B cell (primary cell): ENCODE data around the gene C6orf89. TPM values are rescaled to one million over a fixed set of nuclear protein-coding genes. Genes with fewer than 3 reads are reported as not detected.

Experiments used
- ATAC-seq: fragments of 200-7000 bp; cut with Tn5 transposase; one replicate; pipeline ENCODE4 v1.10.0; 2021; ENCODE audit warnings: low read depth, mild to moderate bottlenecking, moderate number of reproducible peaks, moderate library complexity
- CTCF ChIA-PET: fragments of 350-600 bp; sonication (Branson Sonifier 250); formaldehyde crosslinking; loops from one replicate; lab custom pipeline; 2021; ENCODE audit warnings: antibody characterized with exemption, inconsistent platforms; lab: Charles Lee
- POLR2A ChIA-PET: fragments of 350-600 bp; sonication (Branson Sonifier 250); formaldehyde crosslinking; loops from one replicate; lab custom pipeline; 2021; ENCODE audit warnings: antibody characterized with exemption; lab: Charles Lee
- DNase-seq: peaks from one replicate; pipeline ENCODE4 v3.0.0; 2013
- H2AFZ ChIP-seq: 2 replicates; pipeline ENCODE4 v1.6.1; 2012; ENCODE audit warnings: mild to moderate bottlenecking, low read depth, low read length; ENCODE audit not compliant: insufficient read depth, poor library complexity, severe bottlenecking
- H3K27ac ChIP-seq, 2 donors: 1 replicate in 1 of 2; 2 replicates in 1 of 2; pipeline ENCODE4 v1.5.1; 2012 to 2013; ENCODE audit warnings: low read length in 2 of 2, mild to moderate bottlenecking in 2 of 2, moderate library complexity in 1 of 2
- H3K27me3 ChIP-seq, 4 experiments: fragments of 200-600 bp in 1 of 4; sonication (generic) in 1 of 4; replicated peaks in 1 of 4; 1 replicate in 2 of 4; 2 replicates in 2 of 4; pipeline versions ENCODE4 v1.6.1 to v1.7.0; 2013 to 2016; ENCODE audit warnings: low read length in 3 of 4, mild to moderate bottlenecking in 2 of 4, mixed read lengths in 1 of 4, moderate library complexity in 1 of 4; ENCODE audit not compliant: insufficient read depth in 4 of 4, control insufficient read depth in 3 of 4; ENCODE audit errors: control extremely low read depth in 1 of 4
- H3K36me3 ChIP-seq, 2 experiments: replicated peaks in 1 of 2; 1 replicate in 1 of 2; 2 replicates in 1 of 2; pipeline versions ENCODE4 v1.6.1 to v1.7.1; 2013; ENCODE audit warnings: low read length in 1 of 2; ENCODE audit not compliant: insufficient read depth in 2 of 2, control insufficient read depth in 1 of 2; ENCODE audit errors: control extremely low read depth in 1 of 2, extremely low read depth in 1 of 2
- H3K4me1 ChIP-seq, 2 donors: fragments of 200-600 bp in 1 of 2; sonication (generic) in 1 of 2; 1 replicate in 1 of 2; 2 replicates in 1 of 2; pipeline versions ENCODE4 v1.5.1 to v1.6.1; 2013 to 2017; ENCODE audit warnings: low read length in 2 of 2; ENCODE audit not compliant: control insufficient read depth in 2 of 2, insufficient read depth in 2 of 2
- H3K4me2 ChIP-seq: replicated peaks from 2 replicates; pipeline ENCODE3; 2012; ENCODE audit warnings: mild to moderate bottlenecking, low read depth, low read length; ENCODE audit not compliant: poor library complexity, severe bottlenecking
- H3K4me3 ChIP-seq, 5 experiments: fragments of 200-600 bp in 1 of 5; sonication (generic) in 1 of 5; 1 replicate in 3 of 5; 2 replicates in 2 of 5; pipeline versions ENCODE4 v1.5.1 to v1.7.0; 2011 to 2016; ENCODE audit warnings: low read length in 4 of 5, mild to moderate bottlenecking in 4 of 5, low read depth in 2 of 5, control low read depth in 1 of 5, moderate library complexity in 1 of 5; ENCODE audit not compliant: insufficient read depth in 1 of 5; ENCODE audit errors: control extremely low read depth in 1 of 5, extremely low read depth in 1 of 5
- H3K79me2 ChIP-seq: fragments of 200-600 bp; sonication (generic); one replicate; pipeline ENCODE4 v1.6.0; 2016; ENCODE audit warnings: low read length; ENCODE audit not compliant: control insufficient read depth, insufficient read depth
- H3K9ac ChIP-seq: fragments of 200-600 bp; sonication (generic); 2 replicates; pipeline ENCODE4 v1.6.1; 2017; ENCODE audit warnings: mild to moderate bottlenecking, low read length, moderate library complexity
- H3K9me3 ChIP-seq, 3 donors: one replicate each; pipeline versions ENCODE4 v1.6.1 to v1.7.1; 2013; ENCODE audit warnings: low read length in 2 of 3; ENCODE audit not compliant: control insufficient read depth in 2 of 3, insufficient read depth in 1 of 3; ENCODE audit errors: control extremely low read depth in 1 of 3
- H4K20me1 ChIP-seq: 2 replicates; pipeline ENCODE4 v1.6.0; 2012; ENCODE audit warnings: mild to moderate bottlenecking, low read length; ENCODE audit not compliant: insufficient read depth, control insufficient read depth, poor library complexity, severe bottlenecking
- H3K27ac Mint-ChIP-seq: one replicate; pipeline ENCODE4 v1.8.0; 2021; ENCODE audit warnings: mixed read lengths
- H3K27me3 Mint-ChIP-seq: one replicate; pipeline ENCODE4 v1.8.0; 2021; ENCODE audit warnings: mixed read lengths
- H3K4me1 Mint-ChIP-seq: one replicate; pipeline ENCODE4 v1.8.0; 2021; ENCODE audit warnings: mixed read lengths
- H3K4me3 Mint-ChIP-seq: one replicate; pipeline ENCODE4 v1.8.0; 2021; ENCODE audit warnings: mixed read lengths
- H3K9me3 Mint-ChIP-seq: one replicate; pipeline ENCODE4 v1.8.0; 2022; ENCODE audit warnings: mixed read lengths; ENCODE audit not compliant: insufficient read depth
- EZH2 ChIP-seq: IDR thresholded peaks from 2 replicates; pipeline ENCODE4 v1.6.1; 2012; ENCODE audit warnings: borderline replicate concordance, low read depth, mild to moderate bottlenecking, moderate library complexity, low read length; ENCODE audit not compliant: insufficient read depth, poor library complexity, severe bottlenecking
- WGBS: methylation state at CpG from one replicate; pipeline ENCODE4 v1.1.5; 2013; ENCODE audit warnings: missing lambda C conversion rate; ENCODE audit not compliant: insufficient coverage; 5-methylcytosine and 5-hydroxymethylcytosine counted together
- intact Hi-C: fragments of 100-400 bp; cut with micrococcal nuclease; formaldehyde crosslinking; loops from one replicate; pipeline ENCODE4 v1.10.0; 2022
- polyA plus RNA-seq: library from polyadenylated mRNA; depleted of rRNA; stranded (reverse); fragments of >200 nt; gene quantifications from 2 replicates; pipeline ENCODE4 v1.2.3, GENCODE V29; 2012
- total RNA-seq, 2 donors: library from RNA; stranded (reverse); fragments of 120-200 nt in 1 of 2; gene quantifications; 1 replicate in 1 of 2; 2 replicates in 1 of 2; pipeline versions ENCODE4 v1.2.3 to v1.2.4, GENCODE V29; 2013 to 2022
- TF ChIP-seq, protein P1 (sequence below): fragments of 200-600 bp; IDR thresholded peaks from one replicate; pipeline ENCODE4 v1.8.0; 2022; ENCODE audit warnings: antibody characterized with exemption, mild to moderate bottlenecking

The C6orf89 gene
- total and polyA plus RNA-seq, 2 donors (not counting 1 experiment from before 2014, with no cell fraction given): 13.0 to 35.3 TPM

DNA sequence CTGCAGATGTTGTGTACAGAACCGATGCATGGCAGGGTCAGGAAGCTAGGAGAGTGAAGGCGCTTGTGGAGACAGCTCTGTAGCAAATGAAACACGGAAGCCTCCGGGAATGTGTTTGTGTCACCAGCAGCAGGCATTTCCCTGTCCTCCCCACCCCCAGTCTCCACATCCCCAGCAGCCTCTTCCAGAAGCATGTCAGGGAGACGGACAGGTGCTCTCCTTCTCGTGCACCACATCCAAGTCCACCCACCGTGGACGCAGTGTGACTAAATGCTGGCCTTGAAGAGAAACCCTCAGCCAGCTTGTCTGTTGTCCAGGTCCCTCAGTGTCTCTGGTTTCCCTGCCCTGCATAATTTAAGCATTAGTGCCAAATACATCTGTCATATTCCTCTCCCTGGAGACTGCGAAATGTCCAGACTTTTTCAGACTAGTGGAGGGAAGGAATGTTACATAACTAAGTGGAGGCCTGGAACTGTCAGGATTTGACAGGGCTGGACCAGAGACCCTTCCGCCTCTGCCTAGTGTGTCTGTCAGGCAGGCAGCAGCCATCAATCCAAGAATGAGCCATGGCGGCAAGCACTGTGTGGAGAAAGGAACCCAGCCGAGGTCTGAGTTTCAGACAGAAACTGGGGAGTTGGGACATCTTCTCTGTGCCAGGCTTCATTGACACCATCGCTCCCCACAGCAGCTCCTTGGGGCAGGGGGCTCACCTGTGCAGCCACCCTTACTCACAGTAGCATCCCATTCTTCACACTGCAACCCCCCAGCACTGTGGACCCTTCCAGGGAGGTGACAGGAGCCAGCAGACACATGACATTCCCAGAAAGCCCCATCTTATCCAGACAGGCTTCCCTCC, 42.2 kb downstream of the C6orf89 start:
- Histone ChIP-seq H4K20me1 (no peaks in the 10 kb centered on the region), H3K4me2 (no peak overlapping the region), H3K4me3 (no peak overlapping the region), H3K79me2 (no peaks in the 10 kb centered on the region), H3K9me3 (no peaks in the 10 kb centered on the region), H3K27ac (no peak overlapping the region), H3K36me3 (peaks cover 0 to 24% of the 10 kb centered on the region in 2 experiments), H3K27me3 (no peaks in the 10 kb centered on the region), H2AFZ (no peak overlapping the region), H3K4me1 (no peaks in the 10 kb centered on the region), H3K9ac (no peak overlapping the region)
- POLR2A ChIA-PET: no interaction called here
- Mint-ChIP-seq H3K4me3 (no peak overlapping the region), H3K4me1 (peaks cover 5% of the 10 kb centered on the region), H3K27ac (no peak overlapping the region), H3K9me3 (no peaks in the 10 kb centered on the region), H3K27me3 (no peaks in the 10 kb centered on the region)
- intact Hi-C loops: no loop called here
- CTCF ChIA-PET: interaction anchor here (0.5 kb wide), 1 partner anchor 282 kb away, joined by 3 read pairs; no protein-coding TSS in a partner anchor
- no peak for TF ChIP-seq EZH2
- TF ChIP-seq, protein P1, sequence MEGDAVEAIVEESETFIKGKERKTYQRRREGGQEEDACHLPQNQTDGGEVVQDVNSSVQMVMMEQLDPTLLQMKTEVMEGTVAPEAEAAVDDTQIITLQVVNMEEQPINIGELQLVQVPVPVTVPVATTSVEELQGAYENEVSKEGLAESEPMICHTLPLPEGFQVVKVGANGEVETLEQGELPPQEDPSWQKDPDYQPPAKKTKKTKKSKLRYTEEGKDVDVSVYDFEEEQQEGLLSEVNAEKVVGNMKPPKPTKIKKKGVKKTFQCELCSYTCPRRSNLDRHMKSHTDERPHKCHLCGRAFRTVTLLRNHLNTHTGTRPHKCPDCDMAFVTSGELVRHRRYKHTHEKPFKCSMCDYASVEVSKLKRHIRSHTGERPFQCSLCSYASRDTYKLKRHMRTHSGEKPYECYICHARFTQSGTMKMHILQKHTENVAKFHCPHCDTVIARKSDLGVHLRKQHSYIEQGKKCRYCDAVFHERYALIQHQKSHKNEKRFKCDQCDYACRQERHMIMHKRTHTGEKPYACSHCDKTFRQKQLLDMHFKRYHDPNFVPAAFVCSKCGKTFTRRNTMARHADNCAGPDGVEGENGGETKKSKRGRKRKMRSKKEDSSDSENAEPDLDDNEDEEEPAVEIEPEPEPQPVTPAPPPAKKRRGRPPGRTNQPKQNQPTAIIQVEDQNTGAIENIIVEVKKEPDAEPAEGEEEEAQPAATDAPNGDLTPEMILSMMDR: no peak
- WGBS: 96% methylated on average over 12 of the region's 13 CpGs
- DNase-seq (no peak), ATAC-seq (no peak)

DNA sequence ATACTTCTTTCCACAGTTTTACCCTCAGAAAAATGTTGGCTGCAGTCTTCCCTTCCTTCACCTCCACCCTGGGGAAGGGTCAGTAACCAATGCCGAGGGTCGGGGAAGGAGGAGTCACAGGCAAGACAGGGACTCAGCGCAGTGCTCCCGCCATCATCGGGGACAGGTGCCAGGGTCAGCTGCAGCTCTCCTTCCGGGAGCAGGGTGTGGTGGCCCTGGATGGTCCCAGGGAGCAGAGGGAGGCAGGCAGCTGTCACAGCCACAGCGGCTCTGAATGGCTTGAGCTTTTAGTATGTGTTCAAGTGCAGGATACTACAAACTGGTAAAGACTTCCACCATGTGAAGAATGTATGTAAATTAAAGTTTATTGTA, 42.8 kb downstream of the C6orf89 start:
- no peaks in the 10 kb centered on the region for H3K79me2 ChIP-seq
- H3K9ac ChIP-seq: no peak overlapping the region
- no peak overlapping the region for H3K4me2 ChIP-seq
- H3K27ac ChIP-seq: no peak overlapping the region
- DNase-seq (no peak), ATAC-seq (no peak)
- no peak overlapping the region for H2AFZ ChIP-seq
- H3K4me1 Mint-ChIP-seq: peaks cover 5% of the 10 kb centered on the region
- no peaks in the 10 kb centered on the region for H3K9me3 Mint-ChIP-seq
- H3K27me3 Mint-ChIP-seq: no peaks in the 10 kb centered on the region
- TF ChIP-seq EZH2: no peak
- TF ChIP-seq, protein P1: no peak
- peaks cover 0 to 19% of the 10 kb centered on the region in 2 experiments for H3K36me3 ChIP-seq
- H3K4me3 Mint-ChIP-seq: no peak overlapping the region
- intact Hi-C loops: no loop called here
- CTCF ChIA-PET: interaction anchor here (0.5 kb wide), 1 partner anchor 281 kb away, joined by 3 read pairs; no protein-coding TSS in a partner anchor
- no peaks in the 10 kb centered on the region for H3K27me3 ChIP-seq
- WGBS: 92% methylated on average over 7 of the region's 7 CpGs
- H4K20me1 ChIP-seq: no peaks in the 10 kb centered on the region
- H3K27ac Mint-ChIP-seq: no peak overlapping the region
- POLR2A ChIA-PET: no interaction called here
- no peaks in the 10 kb centered on the region for H3K4me1 ChIP-seq
- no peak overlapping the region for H3K4me3 ChIP-seq
- no peaks in the 10 kb centered on the region for H3K9me3 ChIP-seq
